CD4-positive, alpha-beta T cell treated with Interleukin-10 for 1 hour (primary cell): ENCODE measurements around the gene GRIP2.
A peak's percentile ranks its signal among the peaks of the same experiment; 100 is the strongest.

Experiments used
- DNase-seq: peaks from one replicate; pipeline ENCODE4 v3.0.0-alpha.2; 2020

GRIP2 gene

DNA sequence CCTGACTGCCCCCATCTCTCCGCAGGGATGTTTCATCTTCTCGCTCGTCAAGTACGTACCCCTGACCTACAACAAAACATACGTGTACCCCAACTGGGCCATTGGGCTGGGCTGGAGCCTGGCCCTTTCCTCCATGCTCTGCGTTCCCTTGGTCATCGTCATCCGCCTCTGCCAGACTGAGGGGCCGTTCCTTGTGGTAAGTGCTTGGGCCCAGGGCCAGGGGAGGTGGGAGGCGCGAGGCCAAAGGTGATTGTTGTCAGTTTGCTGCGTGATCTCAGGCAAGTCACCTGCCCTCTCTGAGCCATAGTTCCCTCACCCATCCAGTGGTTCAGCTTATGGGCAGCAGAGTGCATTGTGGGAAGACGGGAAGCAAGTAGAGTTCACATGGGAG, 58.5 kb downstream of the GRIP2 start:
- DNase-seq, result no peak

DNA sequence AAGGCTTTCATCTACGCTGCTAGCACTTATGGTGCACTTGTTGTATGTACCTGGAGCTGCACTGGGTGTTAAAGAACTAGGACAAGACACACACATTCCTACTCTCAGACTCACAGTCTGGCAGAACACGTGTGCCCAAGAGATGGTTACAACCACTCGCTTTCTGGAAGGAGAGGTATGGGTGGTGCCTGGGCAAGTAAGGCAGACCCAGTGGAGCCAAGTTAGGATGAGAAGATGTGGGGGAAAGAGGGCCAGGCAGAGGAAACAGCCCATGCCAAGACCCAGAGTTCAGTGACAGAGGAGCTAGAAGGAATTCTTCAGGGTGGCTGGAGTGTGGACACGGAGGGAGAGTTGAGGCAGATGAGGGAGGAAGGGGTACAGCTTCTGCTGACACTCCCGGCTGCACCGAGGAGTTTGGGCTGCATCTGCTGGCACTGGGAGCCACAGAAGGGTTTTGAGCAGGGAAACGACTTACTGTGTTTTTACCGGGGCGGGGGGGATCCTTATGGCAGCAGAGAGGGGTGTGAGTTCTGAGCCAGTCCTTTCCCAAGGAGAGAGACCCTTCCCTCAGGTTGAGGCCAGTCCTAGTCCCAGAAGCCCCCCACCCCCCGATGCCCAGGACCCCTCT, 59.0 kb downstream of the GRIP2 start:
- no peak for DNase-seq

DNA sequence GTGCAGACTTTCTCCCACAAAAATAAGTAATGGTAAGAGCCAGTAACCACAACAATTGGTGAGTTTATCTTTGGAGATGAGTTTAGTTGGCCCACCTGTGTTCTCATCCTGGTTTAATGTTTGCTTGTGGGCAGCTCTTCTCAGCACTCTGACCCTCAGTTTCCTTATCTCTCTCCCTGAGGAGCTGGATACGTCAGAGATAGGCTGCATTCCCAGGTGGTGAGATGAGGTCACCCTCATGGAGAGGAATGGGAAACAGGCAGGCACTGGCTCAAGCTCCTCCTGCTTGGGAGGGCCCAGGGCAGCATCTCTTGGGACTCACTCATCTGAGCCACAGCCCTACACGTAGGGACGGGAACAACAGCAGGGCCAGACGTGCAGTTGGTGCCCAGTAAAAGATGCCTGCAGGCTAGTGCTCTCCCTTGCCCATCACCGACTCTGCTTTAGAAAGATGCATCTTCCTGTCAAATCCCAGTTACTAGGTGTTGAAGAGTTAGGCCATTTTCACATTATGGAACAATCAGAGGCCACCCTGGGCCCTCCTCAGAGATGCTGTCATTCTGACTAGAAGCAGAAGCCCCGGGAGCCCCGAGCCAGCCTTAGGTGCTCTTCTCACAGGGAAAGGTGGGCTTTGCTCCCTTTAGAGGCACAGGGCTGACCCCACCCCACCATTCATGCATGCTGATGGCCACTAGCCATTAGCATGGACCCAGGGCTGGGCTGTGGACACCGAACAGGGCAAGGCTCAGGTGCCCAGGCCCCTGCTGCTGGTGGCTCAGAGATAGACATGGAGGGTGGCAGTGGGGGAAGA, 59.7 kb downstream of the GRIP2 start:
- no peak for DNase-seq

DNA sequence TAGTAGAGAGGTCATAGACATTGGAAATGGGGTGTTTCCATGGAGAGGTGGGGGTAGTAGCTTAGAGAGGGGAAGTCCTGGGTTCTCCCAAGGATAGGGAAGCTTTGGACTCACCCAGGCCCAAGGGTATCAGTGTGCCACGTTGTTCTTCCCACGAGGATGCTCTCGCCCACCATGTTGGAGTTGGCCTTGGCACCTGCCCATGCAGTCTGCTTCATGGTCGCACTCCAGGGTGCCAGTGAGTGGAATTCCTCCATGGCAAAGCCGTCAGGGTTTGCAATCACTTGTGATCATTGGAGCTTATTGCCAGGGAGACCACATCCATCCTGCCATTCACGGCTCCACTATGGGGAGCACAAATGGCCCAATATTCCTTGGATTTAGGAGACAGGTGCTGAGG, 60.6 kb downstream of the GRIP2 start:
- no peak for DNase-seq

GRCh38 chr3:14478956-14479550, 61.1 kb downstream of the GRIP2 start:
- DNase-seq, result no peak

DNA sequence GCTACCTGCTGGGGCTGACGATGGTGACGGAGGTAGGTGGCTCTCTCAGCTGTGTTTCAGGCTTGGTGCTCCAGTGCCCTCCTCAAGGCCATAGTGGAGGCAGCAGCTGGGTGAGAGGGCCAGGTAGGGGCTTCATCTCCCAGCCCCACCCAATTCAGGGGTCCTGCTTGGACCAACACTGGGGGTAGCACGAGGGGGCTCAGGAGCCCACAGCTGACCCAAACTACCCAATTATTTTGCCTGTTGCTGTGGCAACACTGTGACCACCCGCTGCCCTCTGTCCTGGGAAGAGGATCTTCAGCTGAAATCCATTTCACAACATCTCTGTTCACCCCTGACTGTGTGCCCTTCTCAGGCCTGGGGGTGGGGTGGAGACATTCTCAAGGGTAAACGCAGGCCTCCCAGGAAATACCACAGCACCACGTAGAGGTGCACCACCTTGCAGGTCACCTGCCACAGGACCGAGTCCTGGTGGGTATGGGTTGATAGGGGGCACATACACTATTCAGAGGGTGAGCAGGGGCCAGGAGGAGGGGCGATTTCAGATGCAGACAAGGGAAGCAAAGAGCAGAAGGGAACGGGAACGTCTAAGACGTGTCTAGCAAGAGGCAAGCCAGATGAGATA, 62.7 kb downstream of the GRIP2 start:
- DNase-seq, result no peak

DNA sequence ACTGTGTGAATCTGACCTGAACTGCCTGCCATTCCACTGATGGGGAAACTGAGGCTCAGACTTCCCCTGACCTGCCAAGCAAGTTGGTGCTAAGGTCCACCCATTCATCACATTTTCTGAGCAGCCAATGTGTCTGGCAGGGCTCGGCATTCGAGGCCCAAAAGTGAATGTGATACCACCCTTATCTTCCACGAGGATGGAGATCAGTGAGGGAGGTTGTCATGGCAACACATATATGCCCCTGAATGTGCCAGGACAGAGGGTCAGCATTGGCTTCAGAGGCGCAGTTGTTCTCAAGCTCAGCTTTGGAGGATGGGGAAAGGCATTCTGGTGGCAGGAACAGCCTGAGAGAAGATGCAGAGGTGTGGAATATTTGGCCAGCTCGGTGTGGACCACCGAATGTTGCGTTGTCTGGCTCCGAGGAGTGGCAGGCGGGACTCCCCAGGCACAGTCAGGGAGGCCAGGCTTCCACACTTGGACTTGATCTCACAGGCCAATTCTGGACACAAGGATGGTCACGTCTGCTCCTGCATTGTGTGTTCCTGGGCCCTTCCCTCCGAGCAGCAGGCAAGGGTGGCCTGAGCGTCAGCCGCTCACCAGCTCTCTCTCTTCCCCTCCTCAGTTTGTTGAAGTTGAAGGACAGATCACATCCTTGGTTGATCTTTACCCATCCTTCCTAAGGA, 63.4 kb downstream of the GRIP2 start:
- DNase-seq, result no peak

GRCh38 chr3:14475621-14476020, 64.5 kb downstream of the GRIP2 start:
- no peak for DNase-seq

DNA sequence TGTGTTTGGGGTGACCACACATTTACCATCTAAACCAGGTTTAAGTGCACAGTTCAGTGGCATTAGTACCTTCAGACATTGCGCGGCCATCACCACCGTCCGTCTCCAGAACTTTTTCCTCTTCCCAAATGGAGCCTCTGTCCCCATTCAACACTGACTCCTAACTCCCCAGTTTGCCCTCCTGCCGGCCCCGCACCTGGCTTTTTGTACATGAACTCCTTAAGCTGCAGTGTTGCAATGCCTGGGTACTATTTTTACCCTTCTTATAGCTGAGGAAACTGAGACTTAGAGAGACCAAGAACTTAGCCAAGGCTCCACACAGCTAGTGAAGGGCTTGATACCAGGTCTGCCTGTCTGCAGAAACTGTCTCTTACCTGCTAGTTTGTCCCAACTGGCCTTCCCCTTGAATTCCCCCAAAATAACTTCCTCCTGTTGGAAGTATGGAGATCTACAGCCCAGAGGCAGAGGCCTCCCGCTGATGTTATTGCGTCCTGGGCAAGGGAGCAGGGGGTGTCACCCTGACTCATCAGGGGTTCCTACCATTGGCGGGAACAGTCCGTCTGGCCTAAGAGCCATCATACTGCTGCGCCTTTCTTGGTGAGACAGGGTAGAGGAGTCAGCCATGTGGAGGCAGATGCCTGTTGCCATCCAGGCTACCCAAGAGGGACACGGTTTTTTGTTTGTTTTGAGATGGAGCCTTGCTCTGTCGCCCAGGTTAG, 65.6 kb downstream of the GRIP2 start:
- no peak for DNase-seq

DNA sequence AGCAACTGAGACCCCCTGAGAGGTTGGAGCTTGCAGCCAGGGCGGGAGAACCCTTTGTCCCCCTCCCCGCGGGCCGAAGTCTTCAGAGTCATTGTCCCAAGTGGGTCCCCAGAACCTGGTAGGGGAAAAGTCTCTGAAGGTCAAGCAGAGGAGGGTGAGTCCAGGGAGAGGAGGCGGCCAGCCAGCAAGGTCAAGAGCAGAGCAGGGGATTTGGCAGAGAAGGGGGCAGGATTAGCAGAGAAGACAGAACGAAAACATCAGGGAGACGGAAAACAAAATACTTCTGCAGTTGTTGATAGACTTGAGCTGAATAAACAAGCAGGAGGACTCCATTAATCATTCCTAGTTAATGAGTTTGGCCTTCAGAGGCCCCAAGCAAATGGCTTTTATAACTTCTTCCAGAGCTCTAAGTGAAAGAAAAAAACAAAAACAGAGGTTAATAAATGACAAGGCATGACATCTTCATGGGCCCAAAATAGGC, 66.7 kb downstream of the GRIP2 start:
- no peak for DNase-seq

DNA sequence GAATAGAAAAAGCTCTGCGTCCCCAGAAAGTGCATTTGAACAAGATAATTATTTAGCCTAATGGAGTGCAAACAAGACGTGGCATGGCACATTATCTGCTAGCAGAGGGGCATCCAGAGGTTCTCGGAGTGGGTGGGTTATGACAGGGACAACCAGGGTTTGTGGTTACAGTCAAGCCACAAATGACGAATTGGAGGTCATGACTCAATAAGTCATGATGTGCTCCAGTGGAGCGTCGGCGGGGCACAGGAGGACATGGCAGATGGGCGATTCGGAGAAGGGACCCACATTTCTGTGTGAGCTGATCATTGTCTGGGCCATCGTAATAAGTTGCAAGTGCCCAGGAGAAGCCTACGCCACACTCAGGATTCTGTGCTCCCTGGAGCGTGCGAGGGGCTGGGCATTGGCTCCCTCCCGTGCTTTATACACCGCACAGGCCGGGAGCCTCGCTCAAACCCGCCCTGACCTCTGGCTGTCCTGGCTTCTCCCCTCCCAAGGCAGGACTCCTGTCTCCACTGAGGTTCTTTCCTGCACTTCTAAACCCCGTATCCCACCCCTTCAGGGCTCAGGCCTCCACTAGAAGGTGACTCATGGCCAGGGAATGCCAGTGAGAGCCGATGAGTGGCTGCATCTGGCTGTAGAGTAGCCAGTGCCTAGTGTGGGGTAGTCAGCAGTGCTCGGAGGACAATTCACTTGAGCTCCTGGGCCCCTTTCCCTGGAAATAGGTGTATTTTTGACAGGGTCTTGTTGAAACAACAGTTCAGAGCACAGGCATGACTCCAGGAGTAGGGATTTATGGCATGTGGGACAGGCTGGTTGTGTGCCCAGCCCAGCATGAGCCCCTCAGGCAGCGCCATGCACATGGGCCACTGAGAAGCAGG, 67.4 kb downstream of the GRIP2 start:
- DNase-seq, result no peak

DNA sequence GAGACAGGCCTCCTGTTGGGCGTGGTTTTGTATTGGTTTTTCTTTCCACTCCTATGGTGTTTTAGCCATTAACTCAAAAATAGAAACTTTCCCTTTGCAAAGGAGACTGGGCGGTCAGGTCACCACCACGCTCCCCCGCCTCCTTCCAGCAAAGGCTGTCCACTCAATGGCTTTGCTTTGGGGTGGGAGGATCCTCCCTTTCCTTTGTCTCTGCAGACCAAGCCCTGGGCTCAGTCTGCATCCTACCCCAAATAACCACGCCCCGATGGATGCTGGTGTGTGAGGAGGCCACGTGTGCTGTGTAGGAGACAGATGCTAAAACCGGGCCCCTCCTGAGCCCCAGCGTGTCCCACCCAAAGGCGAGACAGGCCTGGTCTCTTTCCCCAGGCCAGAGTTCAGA, 68.5 kb downstream of the GRIP2 start:
- DNase-seq, result no peak

GRCh38 chr3:14471016-14471415, 69.1 kb downstream of the GRIP2 start:
- no peak for DNase-seq

- DNase-seq, result no peak
Measured at GRCh38 chr3:14470461-14470860, 69.7 kb downstream of the GRIP2 start.

DNA sequence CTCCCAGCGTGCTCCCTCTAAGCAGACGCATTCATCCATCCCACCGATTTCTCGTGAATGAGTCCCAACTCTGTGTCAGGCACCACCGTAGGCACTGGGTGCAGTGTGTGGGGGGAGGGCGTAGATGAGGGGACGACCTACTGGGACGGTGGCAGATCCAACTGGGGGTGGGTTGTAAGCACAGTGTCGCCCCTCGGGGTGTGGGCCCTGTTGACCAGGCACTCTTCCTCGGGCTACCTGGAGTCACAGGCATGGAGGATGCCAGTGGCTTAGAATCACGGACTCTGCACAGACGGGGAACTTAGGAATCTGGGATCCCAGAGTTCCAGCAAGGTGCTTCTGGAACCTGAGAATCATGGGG, 71.5 kb downstream of the GRIP2 start:
- no peak for DNase-seq

DNA sequence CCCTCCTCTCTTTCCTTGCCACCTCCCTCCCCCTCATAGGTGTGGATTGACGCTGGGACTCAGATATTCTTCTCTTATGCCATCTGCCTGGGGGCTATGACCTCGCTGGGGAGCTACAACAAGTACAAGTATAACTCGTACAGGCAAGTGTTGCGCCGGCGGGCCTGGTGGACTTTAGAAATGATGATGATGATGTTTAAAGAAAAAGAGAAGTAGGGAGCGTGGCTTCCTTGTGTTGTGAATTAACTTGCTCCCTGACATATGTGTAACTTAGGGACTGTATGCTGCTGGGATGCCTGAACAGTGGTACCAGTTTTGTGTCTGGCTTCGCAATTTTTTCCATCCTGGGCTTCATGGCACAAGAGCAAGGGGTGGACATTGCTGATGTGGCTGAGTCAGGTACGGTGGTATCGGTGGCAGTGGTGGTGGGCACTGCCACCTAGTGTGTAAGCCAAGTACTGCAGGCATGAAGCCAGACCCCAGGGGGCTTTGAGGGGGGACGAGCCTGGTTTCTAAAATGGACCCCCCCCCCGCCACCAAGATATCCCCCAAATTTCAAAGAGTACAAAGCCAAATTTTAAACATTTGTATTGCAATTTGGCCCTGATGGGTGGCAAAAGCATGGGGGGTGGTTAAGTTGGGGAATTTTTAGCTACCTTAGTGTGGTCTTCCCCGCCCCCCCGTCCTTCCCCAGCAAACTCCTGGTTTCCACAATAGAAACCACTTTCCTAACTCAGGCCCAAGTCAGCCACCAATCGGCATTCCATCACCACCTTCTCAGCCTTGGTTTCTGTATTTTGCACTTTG, 72.1 kb downstream of the GRIP2 start:
- peak; percentile 56 for DNase-seq

DNA sequence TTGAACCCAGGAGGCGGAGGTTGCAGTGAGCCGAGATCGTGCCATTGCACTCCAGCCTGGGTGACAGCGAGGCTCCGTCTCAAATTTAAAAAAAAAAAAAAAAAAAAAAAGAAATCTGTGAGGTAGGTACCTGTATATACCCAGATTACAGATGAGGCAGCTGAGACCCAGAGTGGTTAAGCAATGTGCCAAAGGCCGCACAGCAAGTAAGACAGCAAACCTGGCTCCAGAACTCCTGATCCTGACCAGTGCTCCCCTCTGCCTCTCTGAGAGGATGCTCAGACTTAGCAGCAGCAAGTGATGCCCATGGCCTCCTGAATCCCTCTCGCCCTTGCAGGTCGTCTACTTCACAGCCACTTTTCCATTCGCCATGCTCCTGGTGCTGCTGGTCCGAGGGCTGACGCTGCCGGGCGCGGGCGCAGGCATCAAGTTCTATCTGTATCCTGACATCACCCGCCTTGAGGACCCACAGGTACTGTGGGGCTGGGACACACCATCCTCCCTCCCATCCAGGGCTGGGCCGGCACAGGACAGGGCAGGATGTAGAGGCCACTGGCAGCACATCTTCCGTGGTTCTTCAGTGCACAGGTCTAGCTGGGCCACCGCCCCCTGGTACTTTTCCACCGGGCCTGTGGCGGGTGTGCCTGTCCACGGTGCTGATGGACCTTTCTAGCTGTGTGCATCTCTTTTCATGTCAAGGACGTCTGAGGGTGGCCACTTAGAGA, 73.8 kb downstream of the GRIP2 start:
- DNase-seq, result no peak

- no peak for DNase-seq
Measured at GRCh38 chr3:14465425-14465824, 74.7 kb downstream of the GRIP2 start.

DNA sequence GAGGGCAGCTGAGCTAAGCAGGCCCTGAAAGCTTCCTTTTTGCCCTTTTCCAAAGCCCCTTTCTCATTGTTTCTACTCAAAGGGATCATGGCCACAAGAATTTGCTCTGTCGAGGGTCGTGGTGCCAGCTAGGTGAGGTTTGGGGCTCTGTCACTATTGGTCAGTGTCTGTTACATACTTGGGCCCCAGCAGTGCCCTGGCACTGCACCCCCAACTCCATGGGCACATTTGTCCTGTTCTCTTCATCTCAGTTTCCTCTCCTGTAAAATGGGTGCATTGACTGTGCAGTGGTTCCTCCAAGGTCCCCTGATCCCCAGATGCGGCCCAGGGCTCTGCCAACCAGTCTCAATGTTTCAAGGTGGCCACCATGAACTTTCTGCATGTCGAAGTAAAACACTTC, 75.6 kb downstream of the GRIP2 start:
- DNase-seq, result no peak

- DNase-seq, result no peak
Measured at GRCh38 chr3:14464141-14464465, 76.0 kb downstream of the GRIP2 start.
